Panc1 (cell line): ENCODE measurements around the gene SLC13A5.

ENCODE experiments used
- CTCF ChIP-seq: fragments of 450-650 bp; IDR thresholded peaks from 2 replicates; pipeline ENCODE4 v1.5.1; 2017; ENCODE audit warnings: mild to moderate bottlenecking
- POLR2AphosphoS5 ChIP-seq: IDR thresholded peaks from 2 replicates; pipeline ENCODE4 v1.6.1; 2012; ENCODE audit warnings: mild to moderate bottlenecking, low read depth, low read length, moderate library complexity
- SIN3A ChIP-seq: IDR thresholded peaks from 2 replicates; pipeline ENCODE4 v1.6.1; 2012; ENCODE audit warnings: low read depth, mild to moderate bottlenecking, low read length, moderate library complexity, borderline replicate concordance; ENCODE audit not compliant: insufficient read depth
- TF ChIP-seq, protein P1 (sequence below), 2 experiments: IDR thresholded peaks; 2 replicates each; pipeline ENCODE4 v1.6.1; 2011 to 2012; ENCODE audit warnings: low read depth in 2 of 2, control low read depth in 1 of 2, low read length in 1 of 2, mild to moderate bottlenecking in 1 of 2, moderate library complexity in 1 of 2; ENCODE audit not compliant: insufficient read depth in 1 of 2

GRCh38 chr17:6712058-6712853 lies 913 bp downstream of the SLC13A5 start:
- TF ChIP-seq POLR2AphosphoS5, result no peak
- no peak for TF ChIP-seq CTCF
- TF ChIP-seq, protein P1, sequence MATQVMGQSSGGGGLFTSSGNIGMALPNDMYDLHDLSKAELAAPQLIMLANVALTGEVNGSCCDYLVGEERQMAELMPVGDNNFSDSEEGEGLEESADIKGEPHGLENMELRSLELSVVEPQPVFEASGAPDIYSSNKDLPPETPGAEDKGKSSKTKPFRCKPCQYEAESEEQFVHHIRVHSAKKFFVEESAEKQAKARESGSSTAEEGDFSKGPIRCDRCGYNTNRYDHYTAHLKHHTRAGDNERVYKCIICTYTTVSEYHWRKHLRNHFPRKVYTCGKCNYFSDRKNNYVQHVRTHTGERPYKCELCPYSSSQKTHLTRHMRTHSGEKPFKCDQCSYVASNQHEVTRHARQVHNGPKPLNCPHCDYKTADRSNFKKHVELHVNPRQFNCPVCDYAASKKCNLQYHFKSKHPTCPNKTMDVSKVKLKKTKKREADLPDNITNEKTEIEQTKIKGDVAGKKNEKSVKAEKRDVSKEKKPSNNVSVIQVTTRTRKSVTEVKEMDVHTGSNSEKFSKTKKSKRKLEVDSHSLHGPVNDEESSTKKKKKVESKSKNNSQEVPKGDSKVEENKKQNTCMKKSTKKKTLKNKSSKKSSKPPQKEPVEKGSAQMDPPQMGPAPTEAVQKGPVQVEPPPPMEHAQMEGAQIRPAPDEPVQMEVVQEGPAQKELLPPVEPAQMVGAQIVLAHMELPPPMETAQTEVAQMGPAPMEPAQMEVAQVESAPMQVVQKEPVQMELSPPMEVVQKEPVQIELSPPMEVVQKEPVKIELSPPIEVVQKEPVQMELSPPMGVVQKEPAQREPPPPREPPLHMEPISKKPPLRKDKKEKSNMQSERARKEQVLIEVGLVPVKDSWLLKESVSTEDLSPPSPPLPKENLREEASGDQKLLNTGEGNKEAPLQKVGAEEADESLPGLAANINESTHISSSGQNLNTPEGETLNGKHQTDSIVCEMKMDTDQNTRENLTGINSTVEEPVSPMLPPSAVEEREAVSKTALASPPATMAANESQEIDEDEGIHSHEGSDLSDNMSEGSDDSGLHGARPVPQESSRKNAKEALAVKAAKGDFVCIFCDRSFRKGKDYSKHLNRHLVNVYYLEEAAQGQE (IDR thresholded peaks at IDR 0.05; ENCODE audit: insufficient read depth in 1 of 2, low read depth in 2 of 2, low read length in 1 of 2), result no peak
- no peak for TF ChIP-seq SIN3A
